ENCODE data around the gene ART3. TPM values are rescaled to one million over a fixed set of nuclear protein-coding genes. Genes with fewer than 3 reads are reported as not detected.
A peak's percentile ranks its signal among the peaks of the same experiment; 100 is the strongest.

The ART3 gene
- total and polyA plus RNA-seq, 9 of the 15 experiments (the other 6 are each of a cell fraction or from before 2014, with no cell fraction given) = 0.69 to 1.4 (median 1.1) TPM; not detected in 1

- TF ChIP-seq REST (IDR thresholded peaks at IDR 0.05; ENCODE audit: borderline replicate concordance) = no peak
- no peak for TF ChIP-seq REST (CRISPR knock-in tag; IDR thresholded peaks at IDR 0.05; ENCODE audit: low read depth)
- TF ChIP-seq IRF1 (CRISPR knock-in tag; IDR thresholded peaks at IDR 0.05; ENCODE audit: borderline replicate concordance) = 0 out of 2 replicates have a peak, but pooled peaks have one; percentile 74
- 0 out of 2 replicates have a peak, but pooled peaks have one; percentile 71 for TF ChIP-seq NFRKB (IDR thresholded peaks at IDR 0.05; ENCODE audit: low read depth)
- TF ChIP-seq ZNF511 (CRISPR knock-in tag; IDR thresholded peaks at IDR 0.05) = peak; percentile 79; the same call in 1 of the 2 replicates
- peak; percentile 94 for TF ChIP-seq ETV1 (tag; conservative IDR thresholded peaks at IDR 0.05; ENCODE audit: low read depth)
- TF ChIP-seq DLX4 (CRISPR knock-in tag; IDR thresholded peaks at IDR 0.05) = no peak
- no peak for TF ChIP-seq ATF4 (CRISPR knock-in tag; IDR thresholded peaks at IDR 0.05)
- peak; percentile 69 for TF ChIP-seq SAP30 (IDR thresholded peaks at IDR 0.05; ENCODE audit: borderline replicate concordance, insufficient read depth, low read depth, low read length, poor library complexity, severe bottlenecking)
- no peak for TF ChIP-seq ZNF57 (CRISPR knock-in tag; IDR thresholded peaks at IDR 0.05)
- TF ChIP-seq RAD21 (CRISPR knock-in tag; conservative IDR thresholded peaks at IDR 0.05 in 1 of 2, IDR thresholded peaks at IDR 0.05 in 1 of 2) = no peak
- TF ChIP-seq POLR2B (IDR thresholded peaks at IDR 0.05; ENCODE audit: low read depth, partially characterized antibody) = peak; percentile 78
- TF ChIP-seq ZFPM2 (CRISPR knock-in tag; IDR thresholded peaks at IDR 0.05) = no peak
- TF ChIP-seq TCF7L2 (IDR thresholded peaks at IDR 0.05; ENCODE audit: low read depth, low read length) = no peak
- peak; percentile 31; the same call in 1 of the 2 replicates for TF ChIP-seq RUNX1 (IDR thresholded peaks at IDR 0.05; ENCODE audit: low read depth)
- peak; percentile 90 for TF ChIP-seq CXXC5 (CRISPR knock-in tag; IDR thresholded peaks at IDR 0.05)
These were observed 73.8 kb downstream of the ART3 start, which contains the start of gene NUP54 (continued) for GRCh38 chr4:76148142-76148865.
